Breast epithelium (tissue), 4 donors: ENCODE data around the gene DRAXIN. TPM values are rescaled to one million over a fixed set of nuclear protein-coding genes. Genes with fewer than 3 reads are reported as not detected.

ENCODE experiments used
- DNase-seq, 2 donors: peaks; one replicate each; pipeline ENCODE4 v3.0.0-alpha.2; 2019; ENCODE audit warnings: low spot score in 2 of 2
- H3K27ac ChIP-seq, 2 donors: fragments of 200-600 bp; sonication (generic) in 1 of 2; one replicate each; pipeline ENCODE4 v1.5.1; 2016 to 2019; ENCODE audit warnings: mild to moderate bottlenecking in 1 of 2
- H3K27me3 ChIP-seq, 2 donors: fragments of 200-600 bp; sonication (generic) in 1 of 2; one replicate each; pipeline versions ENCODE4 v1.5.1 to v1.6.0; 2017 to 2019; ENCODE audit warnings: control low read depth in 1 of 2, mild to moderate bottlenecking in 1 of 2
- H3K36me3 ChIP-seq: fragments of 200-600 bp; one replicate; pipeline ENCODE4 v1.5.1; 2019
- H3K4me1 ChIP-seq, 2 donors: fragments of 200-600 bp; sonication (generic); one replicate each; pipeline ENCODE4 v1.5.1; 2016 to 2019; ENCODE audit warnings: control low read depth in 1 of 2
- H3K4me3 ChIP-seq, 3 donors: fragments of 200-600 bp; sonication (generic); 1 replicate in 2 of 3; 2 replicates in 1 of 3; pipeline ENCODE4 v1.5.1; 2016 to 2019; ENCODE audit warnings: mild to moderate bottlenecking in 3 of 3, moderate library complexity in 2 of 3
- H3K9me3 ChIP-seq, 2 donors: fragments of 200-600 bp; sonication (generic) in 1 of 2; one replicate each; pipeline ENCODE4 v1.5.1; 2016 to 2019; ENCODE audit warnings: control low read depth in 1 of 2
- CTCF ChIP-seq, 3 donors: fragments of 450-650 bp; IDR thresholded peaks; one replicate each; pipeline ENCODE4 v1.5.1; 2016 to 2017; ENCODE audit warnings: antibody characterized with exemption in 3 of 3, mild to moderate bottlenecking in 3 of 3, moderate library complexity in 3 of 3
- POLR2A ChIP-seq: fragments of 450-650 bp; IDR thresholded peaks from one replicate; pipeline ENCODE4 v1.6.1; 2016; ENCODE audit warnings: antibody characterized with exemption, mild to moderate bottlenecking, moderate library complexity
- POLR2AphosphoS5 ChIP-seq, 3 donors: sonication (generic); formaldehyde crosslinking; IDR thresholded peaks; one replicate each; pipeline ENCODE4 v1.6.1; 2017; ENCODE audit warnings: antibody characterized with exemption in 3 of 3
- intact Hi-C: fragments of 100-400 bp; cut with DNase I; formaldehyde crosslinking; loops from one replicate; pipeline ENCODE4 v1.15.1; 2023; ENCODE audit warnings: low total_unique reads
- total RNA-seq, 3 donors: library from RNA; depleted of rRNA; stranded (reverse); fragments of >200 nt; gene quantifications; one replicate each; pipeline ENCODE4 v1.1.0, GENCODE V29; 2016

Gene DRAXIN
- total RNA-seq, 3 donors from 2014 or later = under 0.01 to 0.15 (median under 0.01) TPM

GRCh38 chr1:11704691-11705475 lies 13.4 kb downstream of the DRAXIN start:
- TF ChIP-seq CTCF (IDR thresholded peaks at IDR 0.05) (no peak), POLR2AphosphoS5 (IDR thresholded peaks at IDR 0.05) (no peak), POLR2A (no peak)
- Histone ChIP-seq H3K36me3 (no peaks in the 10 kb centered on the region), H3K9me3 (no peaks in the 10 kb centered on the region), H3K27ac (no peak overlapping the region), H3K4me1 (no peaks in the 10 kb centered on the region), H3K4me3 (no peak overlapping the region), H3K27me3 (peaks cover 0 to 10% of the 10 kb centered on the region in 2 donors)
- intact Hi-C loops = no loop called here
- DNase-seq = no peak

GRCh38 chr1:11705596-11705995 lies 14.1 kb downstream of the DRAXIN start:
- Histone ChIP-seq H3K9me3 (no peaks in the 10 kb centered on the region), H3K4me1 (no peaks in the 10 kb centered on the region), H3K4me3 (no peak overlapping the region), H3K27me3 (peaks cover 0 to 7% of the 10 kb centered on the region in 2 donors), H3K36me3 (no peaks in the 10 kb centered on the region), H3K27ac (no peak overlapping the region)
- intact Hi-C loops = no loop called here
- no peak for DNase-seq
- no peak for TF ChIP-seq POLR2A
- TF ChIP-seq CTCF (IDR thresholded peaks at IDR 0.05) = no peak
- TF ChIP-seq POLR2AphosphoS5 (IDR thresholded peaks at IDR 0.05) = no peak

GRCh38 chr1:11706292-11706691 lies 14.8 kb downstream of the DRAXIN start:
- Histone ChIP-seq H3K27me3 (peaks cover 0 to 4% of the 10 kb centered on the region in 2 donors), H3K4me1 (no peaks in the 10 kb centered on the region), H3K27ac (no peak overlapping the region), H3K9me3 (no peaks in the 10 kb centered on the region), H3K36me3 (no peaks in the 10 kb centered on the region), H3K4me3 (no peak overlapping the region)
- intact Hi-C loops = no loop called here
- DNase-seq = no peak
- TF ChIP-seq POLR2A = no peak
- no peak for TF ChIP-seq CTCF (IDR thresholded peaks at IDR 0.05)
- no peak for TF ChIP-seq POLR2AphosphoS5 (IDR thresholded peaks at IDR 0.05)

- H3K27ac ChIP-seq = no peak overlapping the region
- peaks cover 0 to 4% of the 10 kb centered on the region in 2 donors for H3K27me3 ChIP-seq
- intact Hi-C loops = no loop called here
- DNase-seq = peak; percentile 75 to 83
- H3K9me3 ChIP-seq = no peaks in the 10 kb centered on the region
- H3K36me3 ChIP-seq = no peaks in the 10 kb centered on the region
- peak overlapping the region in 1 of 3 donors; percentile 24 for H3K4me3 ChIP-seq
- H3K4me1 ChIP-seq = no peaks in the 10 kb centered on the region
- TF ChIP-seq POLR2AphosphoS5 (IDR thresholded peaks at IDR 0.05) = no peak
- no peak for TF ChIP-seq POLR2A
- no peak for TF ChIP-seq CTCF (IDR thresholded peaks at IDR 0.05)
These were observed 16.2 kb downstream of the DRAXIN start for GRCh38 chr1:11707621-11708276.
